Kidney (tissue), 14 donors: ENCODE results near the gene GALR2. TPM values are rescaled to one million over a fixed set of nuclear protein-coding genes. Genes with fewer than 3 reads are reported as not detected.

ENCODE experiments used
- DNase-seq, 5 donors: peaks; one replicate each; pipeline ENCODE4 v3.0.0-alpha.2; 2013 to 2020
- FAIRE-seq: peaks from 2 replicates; lab custom pipeline; 2012; peaks lifted over from hg19 to GRCh38; lab: Jason Lieb, UNC
- H3K27ac ChIP-seq, 2 donors: one replicate each; pipeline ENCODE4 v1.7.0; 2013; ENCODE audit warnings: low read depth in 2 of 2, low read length in 2 of 2, inconsistent platforms in 1 of 2
- H3K27me3 ChIP-seq: one replicate; pipeline ENCODE4 v1.7.1; 2013; ENCODE audit warnings: low read length, inconsistent platforms; ENCODE audit not compliant: control insufficient read depth, insufficient read depth
- H3K36me3 ChIP-seq, 3 donors: one replicate each; pipeline versions ENCODE4 v1.7.0 to v1.7.1; 2013; ENCODE audit warnings: low read length in 3 of 3, control low read depth in 1 of 3, inconsistent platforms in 1 of 3; ENCODE audit not compliant: insufficient read depth in 3 of 3, control insufficient read depth in 2 of 3
- H3K4me1 ChIP-seq, 3 donors: one replicate each; pipeline versions ENCODE4 v1.7.0 to v1.7.1; 2013; ENCODE audit warnings: low read length in 3 of 3, inconsistent platforms in 1 of 3, low read depth in 1 of 3; ENCODE audit not compliant: control insufficient read depth in 2 of 3, insufficient read depth in 2 of 3
- H3K4me3 ChIP-seq, 3 donors: one replicate each; pipeline versions ENCODE4 v1.7.0 to v1.8.1; 2013; ENCODE audit warnings: low read length in 3 of 3, control low read depth in 1 of 3, inconsistent platforms in 1 of 3
- H3K9ac ChIP-seq, 3 donors: one replicate each; pipeline versions ENCODE4 v1.7.0 to v1.7.1; 2013; ENCODE audit warnings: low read length in 3 of 3, control low read depth in 1 of 3, inconsistent platforms in 1 of 3
- H3K9me3 ChIP-seq, 3 donors: one replicate each; pipeline versions ENCODE4 v1.7.0 to v1.7.1; 2013; ENCODE audit warnings: low read length in 3 of 3, control low read depth in 1 of 3, inconsistent platforms in 1 of 3; ENCODE audit not compliant: control insufficient read depth in 2 of 3, insufficient read depth in 1 of 3
- intact Hi-C: fragments of 100-400 bp; cut with DNase I; formaldehyde crosslinking; loops from one replicate; pipeline ENCODE4 v1.11.1; 2022
- polyA plus RNA-seq: library from polyadenylated mRNA; stranded (reverse); fragments of 350-450 nt; fragmentation: Illumina TruSeq; extraction: RNeasy Lipid Tissue Mini Kit (QIAGEN cat#74804); gene quantifications from one replicate; pipeline ENCODE4 v1.2.3, GENCODE V29; 2014; ENCODE audit warnings: low read depth, low replicate concordance; ENCODE audit not compliant: insufficient read depth
- total RNA-seq: library from RNA; stranded (reverse); fragmentation: NEBNext Ultra II Directional; extraction: Animal tissue kit (Norgen Biotek cat#: 25700); gene quantifications from one replicate; pipeline ENCODE4 v1.2.1, GENCODE V29; 2021
- TF ChIP-seq, protein P1 (sequence below): IDR thresholded peaks from 3 replicates; pipeline ENCODE4 v1.5.1; 2012; ENCODE audit warnings: mild to moderate bottlenecking, moderate library complexity, borderline replicate concordance; ENCODE audit not compliant: insufficient read depth; ENCODE audit errors: extremely low read depth
- donor health status: control.
- donor health status: control.
- donor health status: control.
- donor health status: control.
- donor health status: control.
- donor health status: DM: yes; HTN: yes; CAD: no.
- donor health status: Normal renal cell carcinoma (clear cell type).

Gene GALR2
- total and polyA plus RNA-seq, 2 donors from 2014 or later, result not detected

- no peaks in the 10 kb centered on the region for H3K9me3 ChIP-seq
- peaks cover 42% of the 10 kb centered on the region for H3K27me3 ChIP-seq
- H3K27ac ChIP-seq, result no peak within 1 kb of the TSS
- TF ChIP-seq, protein P1, sequence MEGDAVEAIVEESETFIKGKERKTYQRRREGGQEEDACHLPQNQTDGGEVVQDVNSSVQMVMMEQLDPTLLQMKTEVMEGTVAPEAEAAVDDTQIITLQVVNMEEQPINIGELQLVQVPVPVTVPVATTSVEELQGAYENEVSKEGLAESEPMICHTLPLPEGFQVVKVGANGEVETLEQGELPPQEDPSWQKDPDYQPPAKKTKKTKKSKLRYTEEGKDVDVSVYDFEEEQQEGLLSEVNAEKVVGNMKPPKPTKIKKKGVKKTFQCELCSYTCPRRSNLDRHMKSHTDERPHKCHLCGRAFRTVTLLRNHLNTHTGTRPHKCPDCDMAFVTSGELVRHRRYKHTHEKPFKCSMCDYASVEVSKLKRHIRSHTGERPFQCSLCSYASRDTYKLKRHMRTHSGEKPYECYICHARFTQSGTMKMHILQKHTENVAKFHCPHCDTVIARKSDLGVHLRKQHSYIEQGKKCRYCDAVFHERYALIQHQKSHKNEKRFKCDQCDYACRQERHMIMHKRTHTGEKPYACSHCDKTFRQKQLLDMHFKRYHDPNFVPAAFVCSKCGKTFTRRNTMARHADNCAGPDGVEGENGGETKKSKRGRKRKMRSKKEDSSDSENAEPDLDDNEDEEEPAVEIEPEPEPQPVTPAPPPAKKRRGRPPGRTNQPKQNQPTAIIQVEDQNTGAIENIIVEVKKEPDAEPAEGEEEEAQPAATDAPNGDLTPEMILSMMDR, result no peak
- H3K4me3 ChIP-seq, result no peak within 1 kb of the TSS
- FAIRE-seq (no peak), DNase-seq (peak in 4 of 5 donors; percentile 2 to 71 (median 30))
- peaks cover 0 to 21% (median 4%) of the 10 kb centered on the region in 3 donors for H3K4me1 ChIP-seq
- H3K36me3 ChIP-seq, result peaks cover 0 to 4% (median 0%) of the 10 kb centered on the region in 3 donors
- intact Hi-C loops, result no loop called here
- H3K9ac ChIP-seq, result no peak within 1 kb of the TSS
These were observed 4.4 kb downstream of the GALR2 start, which contains the start of gene ZACN for GRCh38 chr17:76078860-76079534. ZACN (plus strand) TSS chr17:76079182; CDS start chr17:76079265, 83 bp downstream.

- intact Hi-C loops, result no loop called here
- peak in 2 of 5 donors; percentile 5 to 23 for DNase-seq
- TF ChIP-seq, protein P1, result no peak
- Histone ChIP-seq H3K27ac (no peak overlapping the region), H3K36me3 (peaks cover 0 to 8% (median 0%) of the 10 kb centered on the region in 3 donors), H3K9ac (no peak overlapping the region), H3K27me3 (peaks cover 42% of the 10 kb centered on the region), H3K4me3 (no peak overlapping the region), H3K4me1 (peaks cover 0 to 21% (median 4%) of the 10 kb centered on the region in 3 donors), H3K9me3 (no peaks in the 10 kb centered on the region)
- no peak for FAIRE-seq
These were observed 5.0 kb downstream of the GALR2 start for GRCh38 chr17:76079535-76079955.

DNA sequence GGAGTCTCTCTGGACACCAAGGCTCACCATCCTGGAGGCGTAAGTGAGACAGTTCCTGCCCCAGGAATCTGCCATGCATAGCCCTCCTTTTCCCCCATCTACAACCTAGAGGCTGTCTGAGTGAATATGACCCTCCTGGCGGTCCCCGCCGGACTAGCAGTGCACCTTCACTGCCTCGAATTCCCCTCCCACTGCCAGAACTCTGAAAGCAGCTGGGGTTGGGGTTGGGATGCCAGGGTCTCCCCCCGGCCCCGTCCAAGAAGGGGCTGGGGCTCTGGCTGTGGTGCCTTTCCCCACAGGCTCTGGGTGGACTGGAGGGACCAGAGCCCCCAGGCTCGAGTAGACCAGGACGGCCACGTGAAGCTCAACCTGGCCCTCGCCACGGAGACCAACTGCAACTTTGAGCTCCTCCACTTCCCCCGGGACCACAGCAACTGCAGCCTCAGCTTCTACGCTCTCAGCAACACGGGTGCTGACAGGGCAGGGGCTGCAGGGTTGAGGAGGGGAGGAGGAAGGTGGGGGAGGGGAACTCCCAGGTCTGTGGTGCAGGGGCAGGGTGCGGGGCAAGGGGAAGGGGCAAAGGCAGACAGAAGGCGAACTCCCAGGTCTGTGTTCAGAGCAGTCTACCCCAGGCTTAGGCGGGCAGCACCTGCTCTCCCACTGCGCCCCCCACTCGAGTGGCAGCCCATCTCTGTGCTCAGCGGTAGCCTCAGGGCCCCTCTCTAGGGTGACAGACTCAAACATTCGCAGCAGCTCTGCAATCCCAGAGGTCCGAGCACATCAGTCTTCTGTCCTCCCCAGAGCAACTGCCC lies 5.6 kb downstream of the GALR2 start:
- FAIRE-seq, result no peak
- H3K27me3 ChIP-seq, result peaks cover 39% of the 10 kb centered on the region
- intact Hi-C loops, result no loop called here
- peak; percentile 41 to 79 (median 62) for DNase-seq
- peaks cover 0 to 18% (median 4%) of the 10 kb centered on the region in 3 donors for H3K4me1 ChIP-seq
- TF ChIP-seq, protein P1, result peak; percentile 5
- no peak overlapping the region for H3K27ac ChIP-seq
- peaks cover 0 to 13% (median 5%) of the 10 kb centered on the region in 3 donors for H3K36me3 ChIP-seq
- no peak overlapping the region for H3K4me3 ChIP-seq
- H3K9ac ChIP-seq, result no peak overlapping the region
- H3K9me3 ChIP-seq, result no peaks in the 10 kb centered on the region
